Parathyroid adenoma (tissue), 2 donors: ENCODE data around the gene KANTR.

Experiments
- H2AFZ ChIP-seq: fragments of 300-600 bp; sonication (generic); one replicate; pipeline ENCODE4 v1.7.0; 2017; ENCODE audit warnings: antibody characterized with exemption, mild to moderate bottlenecking
- H3K27ac ChIP-seq: fragments of 300-600 bp; sonication (generic); one replicate; pipeline ENCODE4 v1.7.0; 2017
- H3K27me3 ChIP-seq: fragments of 300-600 bp; sonication (generic); one replicate; pipeline ENCODE4 v1.7.0; 2017; ENCODE audit warnings: low read length; ENCODE audit not compliant: control insufficient read depth, insufficient read depth
- H3K36me3 ChIP-seq: fragments of 300-600 bp; sonication (generic); one replicate; pipeline ENCODE4 v1.7.0; 2017; ENCODE audit warnings: low read length; ENCODE audit not compliant: control insufficient read depth, insufficient read depth
- H3K4me1 ChIP-seq: fragments of 300-600 bp; sonication (generic); one replicate; pipeline ENCODE4 v1.7.0; 2017; ENCODE audit warnings: control low read depth
- H3K4me2 ChIP-seq: fragments of 300-600 bp; sonication (generic); one replicate; pipeline ENCODE4 v1.7.0; 2017; ENCODE audit warnings: low read length
- H3K4me3 ChIP-seq: fragments of 300-600 bp; sonication (generic); one replicate; pipeline ENCODE4 v1.7.0; 2017; ENCODE audit warnings: low read depth, low read length
- H3K79me2 ChIP-seq: fragments of 300-600 bp; sonication (generic); one replicate; pipeline ENCODE4 v1.7.0; 2017; ENCODE audit warnings: control low read depth
- H3K9ac ChIP-seq: fragments of 300-600 bp; sonication (generic); one replicate; pipeline ENCODE4 v1.7.0; 2017; ENCODE audit warnings: mild to moderate bottlenecking
- H3K9me3 ChIP-seq: fragments of 300-600 bp; sonication (generic); one replicate; pipeline ENCODE4 v1.7.0; 2017; ENCODE audit warnings: low read length; ENCODE audit not compliant: control insufficient read depth
- TF ChIP-seq, protein P1 (sequence below): fragments of 300-600 bp; sonication (generic); IDR thresholded peaks from one replicate; pipeline ENCODE4 v1.7.0; 2017; ENCODE audit warnings: antibody characterized with exemption, mild to moderate bottlenecking
- donor health status: primary hyperparathyroidism.

The KANTR gene

DNA sequence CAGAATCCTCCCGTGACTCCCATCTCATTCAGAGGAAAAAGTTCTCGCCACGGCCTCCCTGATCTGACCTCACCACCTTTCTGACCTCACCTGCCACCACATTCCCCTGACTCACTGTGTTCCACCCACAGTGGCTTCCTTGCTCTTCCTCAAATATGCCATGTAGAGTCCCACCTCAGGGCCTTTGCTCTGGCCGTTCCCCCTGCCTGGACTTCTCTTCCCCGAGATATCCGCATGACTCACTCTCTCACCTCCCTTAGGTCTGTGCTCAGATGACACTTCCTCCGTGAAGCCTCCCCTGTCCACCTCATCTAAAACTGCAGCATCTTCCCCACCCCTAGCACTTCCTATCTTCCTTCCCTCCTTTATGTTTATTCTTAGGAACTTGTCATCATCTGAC, 18.9 kb upstream of the KANTR start:
- H3K9ac ChIP-seq, result no peak overlapping the region
- H3K27me3 ChIP-seq, result no peaks in the 10 kb centered on the region
- H3K27ac ChIP-seq, result no peak overlapping the region
- no peak overlapping the region for H3K4me3 ChIP-seq
- no peaks in the 10 kb centered on the region for H3K4me1 ChIP-seq
- H3K79me2 ChIP-seq, result no peaks in the 10 kb centered on the region
- no peaks in the 10 kb centered on the region for H3K9me3 ChIP-seq
- no peak overlapping the region for H3K4me2 ChIP-seq
- no peak overlapping the region for H2AFZ ChIP-seq
- H3K36me3 ChIP-seq, result no peaks in the 10 kb centered on the region
- TF ChIP-seq, protein P1, sequence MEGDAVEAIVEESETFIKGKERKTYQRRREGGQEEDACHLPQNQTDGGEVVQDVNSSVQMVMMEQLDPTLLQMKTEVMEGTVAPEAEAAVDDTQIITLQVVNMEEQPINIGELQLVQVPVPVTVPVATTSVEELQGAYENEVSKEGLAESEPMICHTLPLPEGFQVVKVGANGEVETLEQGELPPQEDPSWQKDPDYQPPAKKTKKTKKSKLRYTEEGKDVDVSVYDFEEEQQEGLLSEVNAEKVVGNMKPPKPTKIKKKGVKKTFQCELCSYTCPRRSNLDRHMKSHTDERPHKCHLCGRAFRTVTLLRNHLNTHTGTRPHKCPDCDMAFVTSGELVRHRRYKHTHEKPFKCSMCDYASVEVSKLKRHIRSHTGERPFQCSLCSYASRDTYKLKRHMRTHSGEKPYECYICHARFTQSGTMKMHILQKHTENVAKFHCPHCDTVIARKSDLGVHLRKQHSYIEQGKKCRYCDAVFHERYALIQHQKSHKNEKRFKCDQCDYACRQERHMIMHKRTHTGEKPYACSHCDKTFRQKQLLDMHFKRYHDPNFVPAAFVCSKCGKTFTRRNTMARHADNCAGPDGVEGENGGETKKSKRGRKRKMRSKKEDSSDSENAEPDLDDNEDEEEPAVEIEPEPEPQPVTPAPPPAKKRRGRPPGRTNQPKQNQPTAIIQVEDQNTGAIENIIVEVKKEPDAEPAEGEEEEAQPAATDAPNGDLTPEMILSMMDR, result no peak

DNA sequence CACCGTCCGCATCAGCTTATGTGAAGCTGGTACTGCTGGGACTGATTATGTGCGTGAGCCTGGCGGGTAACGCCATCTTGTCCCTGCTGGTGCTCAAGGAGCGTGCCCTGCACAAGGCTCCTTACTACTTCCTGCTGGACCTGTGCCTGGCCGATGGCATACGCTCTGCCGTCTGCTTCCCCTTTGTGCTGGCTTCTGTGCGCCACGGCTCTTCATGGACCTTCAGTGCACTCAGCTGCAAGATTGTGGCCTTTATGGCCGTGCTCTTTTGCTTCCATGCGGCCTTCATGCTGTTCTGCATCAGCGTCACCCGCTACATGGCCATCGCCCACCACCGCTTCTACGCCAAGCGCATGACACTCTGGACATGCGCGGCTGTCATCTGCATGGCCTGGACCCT, 17.3 kb upstream of the KANTR start:
- Histone ChIP-seq H3K9me3 (no peaks in the 10 kb centered on the region), H3K27me3 (no peaks in the 10 kb centered on the region), H3K79me2 (no peaks in the 10 kb centered on the region), H3K4me2 (no peak overlapping the region), H3K4me3 (no peak overlapping the region), H3K4me1 (no peaks in the 10 kb centered on the region), H3K9ac (no peak overlapping the region), H3K27ac (no peak overlapping the region), H2AFZ (no peak overlapping the region), H3K36me3 (no peaks in the 10 kb centered on the region)
- TF ChIP-seq, protein P1, result no peak

DNA sequence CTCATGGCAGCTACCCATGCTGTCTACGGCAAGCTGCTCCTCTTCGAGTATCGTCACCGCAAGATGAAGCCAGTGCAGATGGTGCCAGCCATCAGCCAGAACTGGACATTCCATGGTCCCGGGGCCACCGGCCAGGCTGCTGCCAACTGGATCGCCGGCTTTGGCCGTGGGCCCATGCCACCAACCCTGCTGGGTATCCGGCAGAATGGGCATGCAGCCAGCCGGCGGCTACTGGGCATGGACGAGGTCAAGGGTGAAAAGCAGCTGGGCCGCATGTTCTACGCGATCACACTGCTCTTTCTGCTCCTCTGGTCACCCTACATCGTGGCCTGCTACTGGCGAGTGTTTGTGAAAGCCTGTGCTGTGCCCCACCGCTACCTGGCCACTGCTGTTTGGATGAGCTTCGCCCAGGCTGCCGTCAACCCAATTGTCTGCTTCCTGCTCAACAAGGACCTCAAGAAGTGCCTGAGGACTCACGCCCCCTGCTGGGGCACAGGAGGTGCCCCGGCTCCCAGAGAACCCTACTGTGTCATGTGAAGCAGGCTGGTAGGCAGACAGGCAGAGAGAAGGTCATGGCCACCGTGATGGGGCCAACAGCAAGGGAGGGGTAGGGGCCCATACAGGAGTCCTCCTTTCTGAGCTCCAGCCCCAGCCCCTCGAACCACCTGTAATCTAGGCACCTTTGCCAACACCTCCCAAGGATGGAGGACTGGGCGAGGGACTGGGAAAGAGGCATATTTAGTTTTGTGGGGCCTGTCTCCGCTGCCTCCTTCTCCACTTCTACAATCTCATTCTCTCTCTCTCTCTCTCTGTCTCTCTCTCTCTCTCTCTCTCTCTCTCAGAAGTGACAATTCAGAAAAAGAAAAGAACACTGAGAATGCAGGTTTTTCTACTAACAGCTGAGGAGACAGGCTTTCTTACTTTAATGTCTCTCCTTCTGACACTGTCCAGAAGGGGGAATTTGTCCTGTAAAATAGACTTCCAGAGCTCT, 16.4 kb upstream of the KANTR start:
- Histone ChIP-seq H3K79me2 (no peaks in the 10 kb centered on the region), H3K27me3 (no peaks in the 10 kb centered on the region), H2AFZ (no peak overlapping the region), H3K4me2 (no peak overlapping the region), H3K9me3 (no peaks in the 10 kb centered on the region), H3K27ac (no peak overlapping the region), H3K4me1 (no peaks in the 10 kb centered on the region), H3K4me3 (no peak overlapping the region), H3K9ac (no peak overlapping the region), H3K36me3 (no peaks in the 10 kb centered on the region)
- TF ChIP-seq, protein P1, result no peak

DNA sequence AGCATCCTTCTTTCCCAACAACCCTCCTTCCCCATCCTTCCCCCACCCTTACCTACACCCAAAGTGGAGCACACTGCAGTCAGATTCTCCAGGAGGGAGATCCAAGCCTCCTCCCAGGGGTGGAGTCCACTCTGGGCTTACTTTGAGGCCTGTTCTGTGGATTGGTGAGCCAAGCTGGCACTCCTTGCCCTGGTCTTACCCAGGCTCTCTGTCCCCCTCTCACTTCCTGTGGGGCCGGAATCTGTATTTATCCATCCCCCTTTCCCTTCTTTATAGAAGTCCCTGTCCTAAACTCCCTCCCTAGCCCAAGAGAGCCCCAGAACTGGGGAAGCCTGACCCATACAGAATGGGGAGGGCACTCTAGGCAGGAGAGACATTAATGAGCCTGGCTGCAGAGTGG, 15.0 kb upstream of the KANTR start:
- no peaks in the 10 kb centered on the region for H3K27me3 ChIP-seq
- TF ChIP-seq, protein P1, result no peak
- no peak overlapping the region for H3K4me3 ChIP-seq

More for the DNA sequence above, 15.0 kb upstream of the KANTR start:
- H2AFZ ChIP-seq, result no peak overlapping the region
- H3K79me2 ChIP-seq, result peaks cover 2% of the 10 kb centered on the region
- no peak overlapping the region for H3K4me2 ChIP-seq
- no peak overlapping the region for H3K9ac ChIP-seq
- H3K27ac ChIP-seq, result no peak overlapping the region
- H3K4me1 ChIP-seq, result no peaks in the 10 kb centered on the region
- no peaks in the 10 kb centered on the region for H3K36me3 ChIP-seq
- no peaks in the 10 kb centered on the region for H3K9me3 ChIP-seq
